ENCODE results near the gene P3H3.

P3H3 gene

GRCh38 chr12:6826734-6827436 is 1.3 kb upstream of the P3H3 start:
- DNase-seq (ENCODE audit: low read depth in 1 of 2, low spot score in 1 of 2): no peak

- DNase-seq (ENCODE audit: low read depth in 1 of 2, low spot score in 1 of 2): peak in 1 of 2 donors; percentile 29
Measured at GRCh38 chr12:6827437-6827911, 733 bp upstream of the P3H3 start.

GRCh38 chr12:6828781-6829535 is 751 bp downstream of the P3H3 start:
- no peak for DNase-seq (ENCODE audit: low read depth in 1 of 2, low spot score in 1 of 2)

GRCh38 chr12:6829536-6830220 is 1.5 kb downstream of the P3H3 start:
- no peak for DNase-seq (ENCODE audit: low read depth in 1 of 2, low spot score in 1 of 2)

- DNase-seq (ENCODE audit: low read depth in 1 of 2, low spot score in 1 of 2): no peak
Measured at GRCh38 chr12:6830286-6830890, 2.2 kb downstream of the P3H3 start.

GRCh38 chr12:6830999-6831398 is 2.8 kb downstream of the P3H3 start:
- DNase-seq (ENCODE audit: low read depth in 1 of 2, low spot score in 1 of 2): no peak

GRCh38 chr12:6831450-6831995 is 3.3 kb downstream of the P3H3 start:
- DNase-seq (ENCODE audit: low read depth in 1 of 2, low spot score in 1 of 2): no peak

- DNase-seq (ENCODE audit: low read depth in 1 of 2, low spot score in 1 of 2): no peak
Measured at GRCh38 chr12:6832125-6832524, 3.9 kb downstream of the P3H3 start.

- no peak for DNase-seq (ENCODE audit: low read depth in 1 of 2, low spot score in 1 of 2)
Measured at GRCh38 chr12:6833189-6833890, 5.1 kb downstream of the P3H3 start.

GRCh38 chr12:6834254-6834653 is 6.0 kb downstream of the P3H3 start:
- no peak for DNase-seq (ENCODE audit: low read depth in 1 of 2, low spot score in 1 of 2)

- DNase-seq (ENCODE audit: low read depth in 1 of 2, low spot score in 1 of 2): no peak
Measured at GRCh38 chr12:6834873-6835272, 6.7 kb downstream of the P3H3 start.

GRCh38 chr12:6836851-6837250 is 8.6 kb downstream of the P3H3 start:
- DNase-seq (ENCODE audit: low read depth in 1 of 2, low spot score in 1 of 2): no peak

- no peak for DNase-seq (ENCODE audit: low read depth in 1 of 2, low spot score in 1 of 2)
Measured at GRCh38 chr12:6837370-6838060, 9.3 kb downstream of the P3H3 start.

- no peak for DNase-seq (ENCODE audit: low read depth in 1 of 2, low spot score in 1 of 2)
Measured at GRCh38 chr12:6838854-6839253, 10.6 kb downstream of the P3H3 start.

GRCh38 chr12:6839482-6840201 is 11.4 kb downstream of the P3H3 start:
- no peak for DNase-seq (ENCODE audit: low read depth in 1 of 2, low spot score in 1 of 2)

- DNase-seq (ENCODE audit: low read depth in 1 of 2, low spot score in 1 of 2): no peak
Measured at GRCh38 chr12:6840330-6840729, 12.1 kb downstream of the P3H3 start.

- DNase-seq (ENCODE audit: low read depth in 1 of 2, low spot score in 1 of 2): no peak
Measured at GRCh38 chr12:6840761-6841515, 12.7 kb downstream of the P3H3 start, which contains the start of gene GNB3. Gene GNB3, plus strand, starts transcription at chr12:6840925. Its CDS starts 363 bp downstream, at chr12:6841288.

GRCh38 chr12:6842075-6842474 is 13.9 kb downstream of the P3H3 start:
- no peak for DNase-seq (ENCODE audit: low read depth in 1 of 2, low spot score in 1 of 2)

Measured in activated CD4-positive, alpha-beta T cell treated with anti-CD3 and anti-CD28 coated beads, Interleukin-2, amount 50 U/mL, for 24 hours (primary cell).